ENCODE results near the gene IPO9. TPM values are rescaled to one million over a fixed set of nuclear protein-coding genes. Genes with fewer than 3 reads are reported as not detected.
"Not testable (repeated sequence)": the region's sequence is repeated elsewhere in the genome, so short reads cannot be mapped to it uniquely, and the experiment has no call there.

Gene IPO9
- total RNA-seq, 5 donors from 2014 or later (not counting 1 experiment from before 2014, with no cell fraction given): 28.2 to 39.9 (median 36.9) TPM

DNA sequence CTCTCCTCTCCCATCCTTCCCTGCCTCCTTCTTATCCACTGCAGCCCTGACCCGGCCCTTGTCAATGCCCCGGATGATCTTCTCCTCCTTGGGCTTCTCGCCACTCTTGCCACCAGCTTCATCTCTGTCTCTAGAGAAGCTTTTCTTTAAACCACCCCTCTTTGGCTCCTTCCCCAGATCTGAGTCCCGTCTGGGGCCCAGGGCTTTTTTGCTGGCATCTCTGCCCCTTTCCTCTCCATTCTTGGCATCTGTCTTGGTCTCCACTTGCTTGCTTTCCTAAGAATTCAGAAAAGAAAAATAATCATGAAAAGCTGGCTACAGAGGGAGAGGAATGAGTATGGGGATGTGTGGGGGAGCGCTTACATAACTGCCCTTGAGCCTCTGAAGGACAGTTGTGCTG is 71.5 kb downstream of the IPO9 start:
- peaks cover 6% of the 10 kb centered on the region in 2 donors for H3K27me3 Mint-ChIP-seq
- Histone ChIP-seq H3K27me3 (replicated peaks in 1 of 2; ENCODE audit: control insufficient read depth in 2 of 2, extremely low read depth in 1 of 2, insufficient read depth in 2 of 2, low read length in 1 of 2) (peaks cover 0 to under 1% of the 10 kb centered on the region in 2 experiments), H3K9me3 (no peaks in the 10 kb centered on the region), H3K27ac (ENCODE audit: low read length) (no peak overlapping the region), H3K4me3 (ENCODE audit: control insufficient read depth in 1 of 2, extremely low read depth in 1 of 2, low read length in 1 of 2) (no peak overlapping the region), H3K36me3 (ENCODE audit: control insufficient read depth in 2 of 2, extremely low read depth in 1 of 2, insufficient read depth in 1 of 2, low read length in 1 of 2) (no peaks in the 10 kb centered on the region), H3K4me1 (ENCODE audit: control insufficient read depth in 1 of 2, extremely low read depth in 1 of 2, insufficient read depth in 2 of 2, low read length in 2 of 2) (peaks cover 0 to 11% of the 10 kb centered on the region in 2 experiments)
- WGBS (ENCODE audit: insufficient coverage): 84% methylated on average over 3 of the region's 5 CpGs
- H3K4me3 Mint-ChIP-seq: no peak overlapping the region
- ChIA-PET CTCF (no interaction called here), POLR2A (no interaction called here)
- peaks cover 7% of the 10 kb centered on the region in 3 donors for H3K4me1 Mint-ChIP-seq
- DNase-seq (no peak), ATAC-seq (replicated peaks in 1 of 4) (no peak)
- no peaks in the 10 kb centered on the region for H3K36me3 Mint-ChIP-seq
- H3K9me3 Mint-ChIP-seq: no peaks in the 10 kb centered on the region
- no peak overlapping the region for H3K27ac Mint-ChIP-seq

DNA sequence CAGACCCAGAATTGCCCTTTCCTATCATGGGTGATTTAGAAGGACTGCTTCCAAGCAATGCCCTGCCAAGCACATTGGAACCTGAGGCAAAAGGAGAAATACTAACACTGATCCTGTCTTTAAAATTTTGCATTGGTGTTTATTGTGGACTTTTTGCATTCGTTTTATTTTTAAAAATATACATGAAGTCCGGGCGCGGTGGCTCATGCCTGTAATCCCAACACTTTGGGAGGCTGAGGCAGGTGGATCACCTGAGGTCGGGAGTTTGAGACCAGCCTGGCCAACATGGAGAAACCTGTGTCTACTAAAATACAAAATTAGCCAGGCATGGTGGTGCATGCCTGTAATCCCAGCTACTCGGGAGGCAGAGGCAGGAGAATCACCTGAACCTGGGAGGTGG is 72.1 kb downstream of the IPO9 start:
- H3K27ac Mint-ChIP-seq; H3K36me3 ChIP-seq (ENCODE audit: control insufficient read depth in 2 of 2, extremely low read depth in 1 of 2, insufficient read depth in 1 of 2, low read length in 1 of 2); H3K4me1 Mint-ChIP-seq; H3K27me3 ChIP-seq (replicated peaks in 1 of 2; ENCODE audit: control insufficient read depth in 2 of 2, extremely low read depth in 1 of 2, insufficient read depth in 2 of 2, low read length in 1 of 2); H3K36me3 Mint-ChIP-seq; DNase-seq; H3K4me3 ChIP-seq (ENCODE audit: control insufficient read depth in 1 of 2, extremely low read depth in 1 of 2, low read length in 1 of 2); ATAC-seq (replicated peaks in 1 of 4); H3K9me3 ChIP-seq; POLR2A ChIA-PET; H3K9me3 Mint-ChIP-seq; H3K4me3 Mint-ChIP-seq; H3K27me3 Mint-ChIP-seq; CTCF ChIA-PET; H3K27ac ChIP-seq (ENCODE audit: low read length); H3K4me1 ChIP-seq (ENCODE audit: control insufficient read depth in 1 of 2, extremely low read depth in 1 of 2, insufficient read depth in 2 of 2, low read length in 2 of 2): not testable (repeated sequence)
- WGBS (ENCODE audit: insufficient coverage): 93% methylated on average over 3 of the region's 6 CpGs

DNA sequence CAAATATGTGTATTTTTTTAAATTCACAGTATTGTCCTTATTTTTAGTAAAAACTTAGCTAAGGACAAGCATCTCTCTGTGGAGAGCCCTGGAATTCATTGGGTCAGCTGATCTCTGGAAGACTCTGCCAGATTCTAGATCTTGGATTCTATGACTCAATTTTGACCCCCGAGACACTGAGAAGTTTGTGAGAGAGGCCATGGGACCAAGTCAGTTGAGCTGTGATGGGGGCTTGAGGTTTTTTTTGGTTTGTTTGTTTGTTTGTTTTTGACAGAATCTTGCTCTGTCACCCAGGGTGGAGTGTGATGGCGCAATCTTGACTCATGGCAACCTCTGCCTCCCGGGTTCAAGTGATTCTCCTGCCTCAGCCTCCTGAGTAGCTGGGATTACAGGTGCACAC is 73.2 kb downstream of the IPO9 start:
- H3K27ac Mint-ChIP-seq: no peak overlapping the region
- ATAC-seq (replicated peaks in 1 of 4) (no peak), DNase-seq (no peak)
- 86% methylated on average over 1 of the region's 3 CpGs for WGBS (ENCODE audit: insufficient coverage)
- Histone ChIP-seq H3K27me3 (replicated peaks in 1 of 2; ENCODE audit: control insufficient read depth in 2 of 2, extremely low read depth in 1 of 2, insufficient read depth in 2 of 2, low read length in 1 of 2) (peaks cover 0 to 3% of the 10 kb centered on the region in 2 experiments), H3K36me3 (ENCODE audit: control insufficient read depth in 2 of 2, extremely low read depth in 1 of 2, insufficient read depth in 1 of 2, low read length in 1 of 2) (no peaks in the 10 kb centered on the region), H3K27ac (ENCODE audit: low read length) (no peak overlapping the region), H3K4me3 (ENCODE audit: control insufficient read depth in 1 of 2, extremely low read depth in 1 of 2, low read length in 1 of 2) (no peak overlapping the region), H3K9me3 (no peaks in the 10 kb centered on the region), H3K4me1 (ENCODE audit: control insufficient read depth in 1 of 2, extremely low read depth in 1 of 2, insufficient read depth in 2 of 2, low read length in 2 of 2) (no peaks in the 10 kb centered on the region)
- no peaks in the 10 kb centered on the region for H3K4me1 Mint-ChIP-seq
- ChIA-PET CTCF (interaction anchor here in 1 of 2 donors (0.8 kb wide), 1 partner anchor 11 kb away, joined by 3 read pairs; no protein-coding TSS in a partner anchor), POLR2A (interaction anchor here in 1 of 2 donors (0.6 kb wide), 1 partner anchor 233 kb away, joined by 5 read pairs; no protein-coding TSS in a partner anchor)
- peaks cover 6% of the 10 kb centered on the region in 2 donors for H3K27me3 Mint-ChIP-seq
- no peaks in the 10 kb centered on the region for H3K9me3 Mint-ChIP-seq
- no peak overlapping the region for H3K4me3 Mint-ChIP-seq
- H3K36me3 Mint-ChIP-seq: no peaks in the 10 kb centered on the region

- Histone ChIP-seq H3K9me3 (no peaks in the 10 kb centered on the region), H3K36me3 (ENCODE audit: control insufficient read depth in 2 of 2, extremely low read depth in 1 of 2, insufficient read depth in 1 of 2, low read length in 1 of 2) (no peaks in the 10 kb centered on the region), H3K4me1 (ENCODE audit: control insufficient read depth in 1 of 2, extremely low read depth in 1 of 2, insufficient read depth in 2 of 2, low read length in 2 of 2) (no peaks in the 10 kb centered on the region), H3K4me3 (ENCODE audit: control insufficient read depth in 1 of 2, extremely low read depth in 1 of 2, low read length in 1 of 2) (no peak overlapping the region), H3K27ac (ENCODE audit: low read length) (no peak overlapping the region), H3K27me3 (replicated peaks in 1 of 2; ENCODE audit: control insufficient read depth in 2 of 2, extremely low read depth in 1 of 2, insufficient read depth in 2 of 2, low read length in 1 of 2) (peaks cover 0 to 3% of the 10 kb centered on the region in 2 experiments)
- no peaks in the 10 kb centered on the region for H3K36me3 Mint-ChIP-seq
- peaks cover 6% of the 10 kb centered on the region in 2 donors for H3K27me3 Mint-ChIP-seq
- WGBS (ENCODE audit: insufficient coverage): 95% methylated on average over 3 of the region's 5 CpGs
- ChIA-PET POLR2A (interaction anchor here in 1 of 2 donors (0.5 kb wide), 1 partner anchor 494 kb away, joined by 4 read pairs; no protein-coding TSS in a partner anchor), CTCF (no interaction called here)
- H3K4me3 Mint-ChIP-seq: no peak overlapping the region
- no peaks in the 10 kb centered on the region for H3K4me1 Mint-ChIP-seq
- DNase-seq (no peak), ATAC-seq (replicated peaks in 1 of 4) (no peak)
- no peaks in the 10 kb centered on the region for H3K9me3 Mint-ChIP-seq
- H3K27ac Mint-ChIP-seq: no peak overlapping the region
These were observed 74.2 kb downstream of the IPO9 start for GRCh38 chr1:201903135-201903534.

GRCh38 chr1:201904579-201904978 is 75.6 kb downstream of the IPO9 start:
- no peaks in the 10 kb centered on the region for H3K9me3 Mint-ChIP-seq
- 67% methylated on average over 2 of the region's 6 CpGs for WGBS (ENCODE audit: insufficient coverage)

GRCh38 chr1:201905234-201905890 is 76.4 kb downstream of the IPO9 start:
- Mint-ChIP-seq H3K4me3 (no peak overlapping the region), H3K27me3 (peaks cover under 1 to 7% of the 10 kb centered on the region in 2 donors), H3K27ac (no peak overlapping the region), H3K36me3 (no peaks in the 10 kb centered on the region), H3K9me3 (no peaks in the 10 kb centered on the region), H3K4me1 (no peaks in the 10 kb centered on the region)
- H3K9me3 ChIP-seq: no peaks in the 10 kb centered on the region
- ChIA-PET CTCF (interaction anchor here in 1 of 2 donors (1.8 kb wide), 1 partner anchor 9 kb away, joined by 4 read pairs; no protein-coding TSS in a partner anchor), POLR2A (no interaction called here)
- H3K27me3 ChIP-seq (replicated peaks in 1 of 2; ENCODE audit: control insufficient read depth in 2 of 2, extremely low read depth in 1 of 2, insufficient read depth in 2 of 2, low read length in 1 of 2): peaks cover 0 to 13% of the 10 kb centered on the region in 2 experiments
- no peaks in the 10 kb centered on the region for H3K36me3 ChIP-seq (ENCODE audit: control insufficient read depth in 2 of 2, extremely low read depth in 1 of 2, insufficient read depth in 1 of 2, low read length in 1 of 2)
- H3K4me3 ChIP-seq (ENCODE audit: control insufficient read depth in 1 of 2, extremely low read depth in 1 of 2, low read length in 1 of 2): no peak overlapping the region
- DNase-seq (no peak), ATAC-seq (replicated peaks in 1 of 4) (no peak)
- 66% methylated on average over 2 of the region's 6 CpGs for WGBS (ENCODE audit: insufficient coverage)
- H3K27ac ChIP-seq (ENCODE audit: low read length): no peak overlapping the region
- H3K4me1 ChIP-seq (ENCODE audit: control insufficient read depth in 1 of 2, extremely low read depth in 1 of 2, insufficient read depth in 2 of 2, low read length in 2 of 2): no peaks in the 10 kb centered on the region

More at GRCh38 chr1:201904579-201904978, 75.6 kb downstream of the IPO9 start:
- Histone ChIP-seq H3K4me1 (ENCODE audit: control insufficient read depth in 1 of 2, extremely low read depth in 1 of 2, insufficient read depth in 2 of 2, low read length in 2 of 2) (no peaks in the 10 kb centered on the region), H3K9me3 (no peaks in the 10 kb centered on the region), H3K27me3 (replicated peaks in 1 of 2; ENCODE audit: control insufficient read depth in 2 of 2, extremely low read depth in 1 of 2, insufficient read depth in 2 of 2, low read length in 1 of 2) (peaks cover 0 to 13% of the 10 kb centered on the region in 2 experiments), H3K27ac (ENCODE audit: low read length) (no peak overlapping the region), H3K36me3 (ENCODE audit: control insufficient read depth in 2 of 2, extremely low read depth in 1 of 2, insufficient read depth in 1 of 2, low read length in 1 of 2) (no peaks in the 10 kb centered on the region), H3K4me3 (ENCODE audit: control insufficient read depth in 1 of 2, extremely low read depth in 1 of 2, low read length in 1 of 2) (no peak overlapping the region)
- Mint-ChIP-seq H3K36me3 (no peaks in the 10 kb centered on the region), H3K4me1 (no peaks in the 10 kb centered on the region), H3K27me3 (peaks cover 5 to 6% of the 10 kb centered on the region in 2 donors), H3K4me3 (no peak overlapping the region), H3K27ac (no peak overlapping the region)
- CTCF ChIA-PET: no interaction called here
- ATAC-seq (replicated peaks in 1 of 4) (no peak), DNase-seq (no peak)
- POLR2A ChIA-PET: no interaction called here
